GM12892 (cell line): Measurements from ENCODE around the gene MRPL10.

Experiments used
- POLR2A ChIP-seq: IDR thresholded peaks from 2 replicates; pipeline ENCODE4 v1.6.1; 2011; ENCODE audit warnings: low read depth, low read length, control low read depth
- POLR2AphosphoS5 ChIP-seq: IDR thresholded peaks from 2 replicates; pipeline ENCODE4 v1.6.1; 2011; ENCODE audit warnings: low read depth, low read length, control low read depth

- TF ChIP-seq POLR2AphosphoS5 (no peak), POLR2A (no peak)
Observed at GRCh38 chr17:47839071-47839470, 7.7 kb upstream of the MRPL10 start.
